Smooth muscle cell (in vitro differentiated cells): ENCODE measurements around the gene NEK7. TPM values are rescaled to one million over a fixed set of nuclear protein-coding genes. Genes with fewer than 3 reads are reported as not detected.

Experiments used
- DNase-seq: peaks from one replicate; lab custom pipeline; 2025; ENCODE audit not compliant: unreplicated experiment; lab: John Stamatoyannopoulos, UW
- H2AFZ ChIP-seq: fragments of 200-600 bp; sonication (generic); 2 replicates; pipeline ENCODE4 v1.6.0; 2016; ENCODE audit warnings: antibody characterized with exemption, low read depth, mild to moderate bottlenecking
- H3F3A ChIP-seq: fragments of 200-600 bp; sonication (generic); 2 replicates; pipeline ENCODE4 v1.6.0; 2017; ENCODE audit warnings: antibody characterized with exemption, low read depth
- H3K27ac ChIP-seq: fragments of 200-600 bp; sonication (generic); 2 replicates; pipeline ENCODE4 v1.5.1; 2016; ENCODE audit warnings: low read depth, mild to moderate bottlenecking
- H3K27me3 ChIP-seq: fragments of 200-600 bp; sonication (generic); 2 replicates; pipeline ENCODE4 v1.6.1; 2016; ENCODE audit warnings: low read depth, mild to moderate bottlenecking
- H3K36me3 ChIP-seq: fragments of 200-600 bp; sonication (generic); 2 replicates; pipeline ENCODE4 v1.5.1; 2016; ENCODE audit warnings: low read depth
- H3K4me1 ChIP-seq: fragments of 200-600 bp; sonication (generic); 2 replicates; pipeline ENCODE4 v1.5.1; 2016; ENCODE audit warnings: low read depth
- H3K4me2 ChIP-seq: fragments of 200-600 bp; sonication (generic); 2 replicates; pipeline ENCODE4 v1.6.0; 2016; ENCODE audit warnings: mild to moderate bottlenecking
- H3K4me3 ChIP-seq: fragments of 200-600 bp; sonication (generic); 2 replicates; pipeline ENCODE4 v1.5.1; 2016; ENCODE audit warnings: mild to moderate bottlenecking
- H3K79me2 ChIP-seq: fragments of 200-600 bp; sonication (generic); 2 replicates; pipeline ENCODE4 v1.6.0; 2016; ENCODE audit warnings: low read depth, mild to moderate bottlenecking
- H3K9ac ChIP-seq: fragments of 200-600 bp; sonication (generic); 2 replicates; pipeline ENCODE4 v1.6.0; 2016; ENCODE audit warnings: low read depth
- H3K9me3 ChIP-seq: fragments of 200-600 bp; sonication (generic); replicated peaks from 2 replicates; pipeline ENCODE4 v1.5.1; 2016; ENCODE audit warnings: low read depth
- H4K20me1 ChIP-seq: fragments of 200-600 bp; sonication (generic); 2 replicates; pipeline ENCODE4 v1.6.0; 2016; ENCODE audit warnings: low read depth
- WGBS: methylation state at CpG from one replicate; pipeline ENCODE4 v1.1.7; 2016; ENCODE audit warnings: low lambda C conversion rate; 5-methylcytosine and 5-hydroxymethylcytosine counted together
- polyA plus RNA-seq: library from polyadenylated mRNA; unstranded; fragments of >200 nt; fragmentation: Nextera tagmentation; extraction: Ambion mirVana; gene quantifications from 2 replicates; pipeline ENCODE4 v1.2.1, GENCODE V29; 2016
- total RNA-seq: library from RNA; depleted of rRNA; stranded (reverse); fragments of >200 nt; gene quantifications from 2 replicates; pipeline ENCODE4 v1.2.3, GENCODE V29; 2014
- TF ChIP-seq, protein P1 (sequence below): fragments of 200-600 bp; sonication (generic); IDR thresholded peaks from 2 replicates; pipeline ENCODE4 v1.5.1; 2017; ENCODE audit warnings: borderline replicate concordance, mild to moderate bottlenecking, antibody characterized with exemption; ENCODE audit not compliant: insufficient read depth, poor library complexity, severe bottlenecking

Gene NEK7
- total and polyA plus RNA-seq, 2 experiments from 2014 or later: 26.1 to 141 TPM

DNA sequence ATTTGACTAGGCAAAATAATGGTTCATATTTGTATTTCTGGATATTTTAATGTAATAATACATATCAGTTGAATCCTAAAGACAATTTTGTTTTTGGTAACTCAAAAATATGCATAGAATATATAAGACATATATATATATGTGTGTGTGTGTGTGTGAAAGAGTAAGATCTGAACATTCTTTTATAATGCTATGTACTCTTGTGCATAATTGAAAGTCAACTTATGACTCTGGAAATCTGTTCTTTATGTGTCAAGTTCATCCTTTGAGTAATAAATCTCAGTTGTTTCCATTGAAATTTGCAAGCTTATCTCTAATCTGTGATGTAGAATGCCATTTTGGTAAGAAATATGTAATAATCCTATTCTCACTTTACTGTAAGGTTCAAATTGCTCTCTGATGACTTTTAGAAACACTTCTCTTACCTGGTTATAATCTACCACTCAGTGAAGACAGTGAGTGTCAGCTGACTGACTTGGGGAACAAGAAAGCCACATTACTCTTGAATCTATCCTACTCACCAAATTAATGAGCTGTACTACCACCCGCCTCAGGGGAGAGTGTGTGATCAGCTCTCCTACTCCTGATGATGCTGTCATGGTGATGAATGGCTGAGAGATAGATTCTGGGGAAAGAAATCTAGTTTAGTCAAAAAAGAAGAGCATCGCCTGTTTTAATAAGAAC lies 15.0 kb upstream of the NEK7 start:
- Histone ChIP-seq H4K20me1 (no peaks in the 10 kb centered on the region), H3K79me2 (no peaks in the 10 kb centered on the region), H2AFZ (no peak overlapping the region), H3K4me3 (no peak overlapping the region), H3K4me1 (no peaks in the 10 kb centered on the region), H3K36me3 (no peaks in the 10 kb centered on the region), H3K9me3 (no peaks in the 10 kb centered on the region), H3K27ac (no peak overlapping the region), H3F3A (no peaks in the 10 kb centered on the region), H3K4me2 (no peak overlapping the region), H3K27me3 (no peaks in the 10 kb centered on the region), H3K9ac (no peak overlapping the region)
- 94% methylated on average over 2 of the region's 2 CpGs for WGBS
- DNase-seq: no peak
- TF ChIP-seq, protein P1, sequence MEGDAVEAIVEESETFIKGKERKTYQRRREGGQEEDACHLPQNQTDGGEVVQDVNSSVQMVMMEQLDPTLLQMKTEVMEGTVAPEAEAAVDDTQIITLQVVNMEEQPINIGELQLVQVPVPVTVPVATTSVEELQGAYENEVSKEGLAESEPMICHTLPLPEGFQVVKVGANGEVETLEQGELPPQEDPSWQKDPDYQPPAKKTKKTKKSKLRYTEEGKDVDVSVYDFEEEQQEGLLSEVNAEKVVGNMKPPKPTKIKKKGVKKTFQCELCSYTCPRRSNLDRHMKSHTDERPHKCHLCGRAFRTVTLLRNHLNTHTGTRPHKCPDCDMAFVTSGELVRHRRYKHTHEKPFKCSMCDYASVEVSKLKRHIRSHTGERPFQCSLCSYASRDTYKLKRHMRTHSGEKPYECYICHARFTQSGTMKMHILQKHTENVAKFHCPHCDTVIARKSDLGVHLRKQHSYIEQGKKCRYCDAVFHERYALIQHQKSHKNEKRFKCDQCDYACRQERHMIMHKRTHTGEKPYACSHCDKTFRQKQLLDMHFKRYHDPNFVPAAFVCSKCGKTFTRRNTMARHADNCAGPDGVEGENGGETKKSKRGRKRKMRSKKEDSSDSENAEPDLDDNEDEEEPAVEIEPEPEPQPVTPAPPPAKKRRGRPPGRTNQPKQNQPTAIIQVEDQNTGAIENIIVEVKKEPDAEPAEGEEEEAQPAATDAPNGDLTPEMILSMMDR: no peak

DNA sequence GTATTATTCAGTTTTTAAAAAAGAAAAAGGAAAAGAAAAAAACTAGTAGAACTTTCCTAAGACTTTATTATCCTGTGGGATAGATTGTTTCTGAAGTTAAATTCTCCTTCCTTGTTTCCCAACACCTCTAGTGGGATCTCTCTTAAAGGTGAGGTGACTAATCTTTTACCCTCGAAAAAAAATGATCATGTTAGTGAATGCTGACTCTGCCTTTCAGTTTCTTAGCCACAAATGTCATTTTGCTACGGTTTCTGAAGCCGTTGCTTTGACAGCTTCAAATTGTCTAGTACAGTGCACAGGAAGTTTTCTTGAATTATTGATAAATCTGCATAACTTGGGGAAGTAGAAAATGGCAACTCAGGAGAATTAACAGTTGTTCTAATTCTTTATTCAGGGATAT lies 13.0 kb upstream of the NEK7 start:
- no peak overlapping the region for H3K4me3 ChIP-seq

DNA sequence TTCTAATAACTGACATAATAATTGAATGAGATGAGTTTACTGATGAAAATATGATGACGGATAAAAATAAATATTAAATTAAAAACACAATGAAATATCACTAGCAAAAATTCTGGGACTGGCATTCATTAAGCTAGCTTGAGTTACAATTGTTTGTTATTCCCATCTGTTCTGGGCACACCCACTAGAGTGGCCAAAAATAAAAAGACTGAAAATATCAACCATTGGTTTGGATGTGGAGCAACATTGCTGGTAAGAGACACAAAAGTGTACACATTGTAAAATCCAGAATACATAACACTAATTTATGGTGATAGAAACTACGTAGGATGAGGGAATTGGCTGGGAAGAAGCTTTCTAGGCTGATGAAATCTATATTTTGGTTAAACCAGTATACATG lies 9.6 kb upstream of the NEK7 start:
- H3K27me3 ChIP-seq: no peaks in the 10 kb centered on the region
- no peak overlapping the region for H3K4me3 ChIP-seq
- no peaks in the 10 kb centered on the region for H3K9me3 ChIP-seq
- H3K4me2 ChIP-seq: no peak overlapping the region
- TF ChIP-seq, protein P1: no peak
- no peak overlapping the region for H3K9ac ChIP-seq
- no peak overlapping the region for H3K27ac ChIP-seq
- 98% methylated on average over 2 of the region's 2 CpGs for WGBS
- DNase-seq: no peak
- no peak overlapping the region for H2AFZ ChIP-seq
- no peaks in the 10 kb centered on the region for H3K36me3 ChIP-seq
- no peaks in the 10 kb centered on the region for H4K20me1 ChIP-seq
- H3K79me2 ChIP-seq: no peaks in the 10 kb centered on the region
- no peaks in the 10 kb centered on the region for H3K4me1 ChIP-seq
- H3F3A ChIP-seq: no peaks in the 10 kb centered on the region

More for the DNA sequence above, 13.0 kb upstream of the NEK7 start:
- Histone ChIP-seq H3K4me2 (no peak overlapping the region), H3K4me1 (no peaks in the 10 kb centered on the region), H3K9me3 (no peaks in the 10 kb centered on the region), H3K36me3 (no peaks in the 10 kb centered on the region), H2AFZ (no peak overlapping the region), H3K9ac (no peak overlapping the region), H3F3A (no peaks in the 10 kb centered on the region), H3K27me3 (no peaks in the 10 kb centered on the region), H4K20me1 (no peaks in the 10 kb centered on the region), H3K27ac (no peak overlapping the region), H3K79me2 (no peaks in the 10 kb centered on the region)
- no peak for DNase-seq
- 86% methylated on average over 3 of the region's 3 CpGs for WGBS
- TF ChIP-seq, protein P1: no peak

DNA sequence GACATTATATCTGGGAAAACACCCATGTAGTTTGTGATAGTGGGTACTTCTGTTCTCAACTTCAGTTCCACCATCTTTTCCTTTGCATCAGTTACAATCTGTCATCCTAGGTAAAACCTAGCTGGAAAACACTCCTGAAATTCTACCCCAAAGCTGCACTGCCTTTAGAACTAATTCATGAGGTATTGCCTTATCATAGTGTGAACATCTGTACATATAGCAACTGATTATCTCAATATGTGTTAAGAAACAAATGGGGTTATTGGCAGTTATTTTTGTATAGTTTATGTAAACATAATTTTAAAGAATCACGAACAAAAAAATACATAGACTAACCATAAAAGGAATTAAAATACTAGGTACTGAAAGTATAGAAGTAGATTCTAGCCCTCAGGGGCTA lies 6.4 kb upstream of the NEK7 start:
- WGBS: 95% methylated on average over 1 of the region's 1 CpG
- TF ChIP-seq, protein P1: no peak
- no peak overlapping the region for H3K27ac ChIP-seq
- no peaks in the 10 kb centered on the region for H3K36me3 ChIP-seq
- H3F3A ChIP-seq: no peaks in the 10 kb centered on the region
- no peak for DNase-seq
- no peaks in the 10 kb centered on the region for H4K20me1 ChIP-seq
- no peaks in the 10 kb centered on the region for H3K27me3 ChIP-seq
- no peaks in the 10 kb centered on the region for H3K9me3 ChIP-seq
- H3K4me3 ChIP-seq: no peak overlapping the region
- H3K9ac ChIP-seq: no peak overlapping the region
- H3K4me2 ChIP-seq: no peak overlapping the region
- no peaks in the 10 kb centered on the region for H3K79me2 ChIP-seq
- no peaks in the 10 kb centered on the region for H3K4me1 ChIP-seq
- no peak overlapping the region for H2AFZ ChIP-seq
